ENCODE results near the gene MAPK8. TPM values are rescaled to one million over a fixed set of nuclear protein-coding genes. Genes with fewer than 3 reads are reported as not detected.

Gene MAPK8
- total and polyA plus RNA-seq, 9 of the 15 experiments (the other 6 are each of a cell fraction or from before 2014, with no cell fraction given), result 6.4 to 159 (median 71.0) TPM

GRCh38 chr10:48455392-48456151 is 149.1 kb downstream of the MAPK8 start (continued):
- no peak for TF ChIP-seq GABPB1 (CRISPR knock-in tag; IDR thresholded peaks at IDR 0.05)

- H3K4me3 ChIP-seq, result no peak overlapping the region
- DNase-seq (ENCODE audit: extremely low read depth in 1 of 4, low spot score in 3 of 4) (peak; percentile 68 to 81 (median 74)), ATAC-seq (peak; percentile 80), FAIRE-seq (peak; percentile 80)
- H3K79me2 ChIP-seq (ENCODE audit: control insufficient read depth, insufficient read depth, low read length), result peaks cover 17% of the 10 kb centered on the region; the same call in 2 of the 3 replicates
- ChIA-PET CTCF (ENCODE audit: low intra/inter-chr PET ratio) (no interaction called here), POLR2A (interaction anchor here (0.7 to 3.0 kb wide), 4 partner anchors 9 to 19 kb away, joined by 3 to 17 read pairs (median 3); no protein-coding TSS in a partner anchor)
- peak overlapping the region; percentile 72; the same call in 1 of the 2 replicates for H2AFZ ChIP-seq (ENCODE audit: low read depth, low read length)
- WGBS (ENCODE audit: insufficient coverage, low coverage, missing lambda C conversion rate), result 19% methylated on average over 6 of the region's 9 CpGs
- H3K4me2 ChIP-seq (ENCODE audit: insufficient read depth, low read length), result peak overlapping the region; percentile 37
- no peaks in the 10 kb centered on the region for H4K20me1 ChIP-seq (replicated peaks; ENCODE audit: control insufficient read depth, insufficient read depth, low read length)
- peak overlapping the region; percentile 11 to 82; a peak in 3 of 4 replicates for H3K9ac ChIP-seq (ENCODE audit: insufficient read depth in 1 of 2, low read depth in 2 of 2, low read length in 2 of 2)
- no TSS peak for BruUV-seq (replicated peaks)
- H3K4me1 ChIP-seq (replicated peaks in 1 of 2; ENCODE audit: control insufficient read depth in 2 of 2, insufficient read depth in 2 of 2, low read length in 2 of 2), result peaks cover 56 to 69% of the 10 kb centered on the region in 2 experiments
- no peaks in the 10 kb centered on the region for H3K27me3 ChIP-seq (ENCODE audit: control insufficient read depth in 2 of 2, insufficient read depth in 2 of 2, low read length in 2 of 2)
- no peaks in the 10 kb centered on the region for H3K9me1 ChIP-seq (ENCODE audit: control insufficient read depth, insufficient read depth, low read length)
- H3K27ac ChIP-seq (ENCODE audit: extremely low read depth, low read depth, low read length), result peak overlapping the region; percentile 62; the same call in 2 of the 3 replicates
- intact Hi-C loops (cut with micrococcal nuclease) (loop anchor here (2.0 kb wide), 1 partner anchor 14 kb away; no protein-coding TSS in a partner anchor), in situ Hi-C loops (cut with MboI) (no loop called here)
- peaks cover 50% of the 10 kb centered on the region; the same call in 2 of the 3 replicates for H3K36me3 ChIP-seq (ENCODE audit: control insufficient read depth, insufficient read depth, low read length)
- H3K9me3 ChIP-seq (replicated peaks; ENCODE audit: control insufficient read depth, insufficient read depth, low read depth, low read length), result no peaks in the 10 kb centered on the region
- no peak for TF ChIP-seq XRCC3 (IDR thresholded peaks at IDR 0.05)
- TF ChIP-seq TAF7 (tag; IDR thresholded peaks at IDR 0.05), result peak; percentile 60; the same call in 1 of the 2 replicates
- TF ChIP-seq ZNF445 (CRISPR knock-in tag; IDR thresholded peaks at IDR 0.05; ENCODE audit: low read depth), result no peak
- TF ChIP-seq SMARCB1 (IDR thresholded peaks at IDR 0.05; ENCODE audit: insufficient read length, low read depth), result no peak
- TF ChIP-seq RNF2 (IDR thresholded peaks at IDR 0.05), result peak; percentile 95; the same call in 1 of the 2 replicates
- TF ChIP-seq MYBL2 (IDR thresholded peaks at IDR 0.05; ENCODE audit: low read depth), result no peak
- no peak for TF ChIP-seq MYBL2 (CRISPR knock-in tag; IDR thresholded peaks at IDR 0.05; ENCODE audit: borderline replicate concordance)
- no peak for TF ChIP-seq ILF3 (IDR thresholded peaks at IDR 0.05; ENCODE audit: borderline replicate concordance)
- peak; percentile 41; the same call in 1 of the 2 replicates for TF ChIP-seq HDGF (IDR thresholded peaks at IDR 0.05)
- TF ChIP-seq ZNF75A (CRISPR knock-in tag; IDR thresholded peaks at IDR 0.05), result no peak
- TF ChIP-seq ZBED1 (IDR thresholded peaks at IDR 0.05), result no peak
- no peak for TF ChIP-seq RBM22 (IDR thresholded peaks at IDR 0.05; ENCODE audit: low read depth, low read length, poor library complexity, severe bottlenecking)
- TF ChIP-seq ZNF79 (CRISPR knock-in tag; IDR thresholded peaks at IDR 0.05; ENCODE audit: low read depth), result no peak
- peak; percentile 23; the same call in 1 of the 2 replicates for TF ChIP-seq ATF4 (CRISPR knock-in tag; IDR thresholded peaks at IDR 0.05)
- TF ChIP-seq SIN3B (IDR thresholded peaks at IDR 0.05; ENCODE audit: low read depth), result no peak
- TF ChIP-seq ZNF764 (CRISPR knock-in tag; IDR thresholded peaks at IDR 0.05; ENCODE audit: low read depth), result no peak
- no peak for TF ChIP-seq ARID3A (IDR thresholded peaks at IDR 0.05; ENCODE audit: borderline replicate concordance, low read depth, low read length)
- no peak for TF ChIP-seq PURB (CRISPR knock-in tag; IDR thresholded peaks at IDR 0.05; ENCODE audit: low read depth)
These were observed 149.9 kb downstream of the MAPK8 start for GRCh38 chr10:48456361-48456804.

All from K562 (cell line).